MM.1S (cell line): ENCODE data around the gene SHFL.
A peak's percentile ranks its signal among the peaks of the same experiment; 100 is the strongest.

Experiments used
- DNase-seq: peaks from one replicate; pipeline ENCODE4 v3.0.0-alpha.2; 2015
- H2AFZ ChIP-seq: fragments of 300-600 bp; sonication (generic); 2 replicates; pipeline ENCODE4 v1.6.0; 2016; ENCODE audit warnings: antibody characterized with exemption, low read length
- H3F3A ChIP-seq: fragments of 300-600 bp; sonication (generic); 2 replicates; pipeline ENCODE4 v1.6.1; 2016; ENCODE audit warnings: mild to moderate bottlenecking, antibody characterized with exemption, low read length, moderate library complexity, mixed read lengths; ENCODE audit not compliant: insufficient read depth
- H3K27ac ChIP-seq: fragments of 300-600 bp; sonication (generic); 2 replicates; pipeline ENCODE4 v1.5.1; 2016; ENCODE audit warnings: mild to moderate bottlenecking, low read length
- H3K27me3 ChIP-seq: fragments of 300-600 bp; sonication (generic); replicated peaks from 2 replicates; pipeline ENCODE4 v1.6.0; 2016; ENCODE audit warnings: low read length; ENCODE audit not compliant: insufficient read depth
- H3K36me3 ChIP-seq: fragments of 300-600 bp; sonication (generic); replicated peaks from 2 replicates; pipeline ENCODE4 v1.6.1; 2016; ENCODE audit warnings: mild to moderate bottlenecking, low read length, mixed read lengths; ENCODE audit not compliant: insufficient read depth
- H3K4me1 ChIP-seq: fragments of 300-600 bp; sonication (generic); 2 replicates; pipeline ENCODE4 v1.6.1; 2016; ENCODE audit warnings: low read length, mixed read lengths
- H3K4me2 ChIP-seq: fragments of 300-600 bp; sonication (generic); 2 replicates; pipeline ENCODE4 v1.6.0; 2016; ENCODE audit warnings: low read depth, low read length
- H3K4me3 ChIP-seq: fragments of 300-600 bp; sonication (generic); 2 replicates; pipeline ENCODE4 v1.5.1; 2016; ENCODE audit warnings: low read length, mixed read lengths
- H3K79me2 ChIP-seq: fragments of 300-600 bp; sonication (generic); 2 replicates; pipeline ENCODE4 v1.6.1; 2016; ENCODE audit warnings: mixed run types, low read length, mixed read lengths
- H3K9ac ChIP-seq: fragments of 300-600 bp; sonication (generic); 2 replicates; pipeline ENCODE4 v1.6.1; 2016; ENCODE audit warnings: low read length, mixed read lengths
- H3K9me2 ChIP-seq: fragments of 300-600 bp; sonication (generic); replicated peaks from 2 replicates; pipeline ENCODE4 v1.6.1; 2016; ENCODE audit warnings: mild to moderate bottlenecking, low read length, mixed read lengths; ENCODE audit not compliant: insufficient read depth
- H3K9me3 ChIP-seq: fragments of 300-600 bp; sonication (generic); replicated peaks from 2 replicates; pipeline ENCODE4 v1.6.1; 2016; ENCODE audit warnings: mild to moderate bottlenecking, low read length, mixed read lengths; ENCODE audit not compliant: insufficient read depth
- H4K20me1 ChIP-seq: fragments of 300-600 bp; sonication (generic); 2 replicates; pipeline ENCODE4 v1.6.1; 2016; ENCODE audit warnings: mild to moderate bottlenecking, low read length, moderate library complexity, mixed read lengths; ENCODE audit not compliant: insufficient read depth
- EZH2 ChIP-seq: fragments of 300-600 bp; sonication (generic); optimal IDR thresholded peaks from 2 replicates; pipeline ENCODE3; 2017; ENCODE audit warnings: low read depth, mild to moderate bottlenecking, antibody characterized with exemption, low read length, mixed read lengths
- EZH2phosphoT487 ChIP-seq: fragments of 300-600 bp; sonication (generic); IDR thresholded peaks from 2 replicates; pipeline ENCODE4 v1.6.1; 2018; ENCODE audit warnings: antibody characterized with exemption, low read length
- TF ChIP-seq, protein P1 (sequence below): fragments of 300-600 bp; sonication (generic); IDR thresholded peaks from 2 replicates; pipeline ENCODE4 v1.5.1; 2016; ENCODE audit warnings: antibody characterized with exemption, low read length, mixed read lengths

Gene SHFL

DNA sequence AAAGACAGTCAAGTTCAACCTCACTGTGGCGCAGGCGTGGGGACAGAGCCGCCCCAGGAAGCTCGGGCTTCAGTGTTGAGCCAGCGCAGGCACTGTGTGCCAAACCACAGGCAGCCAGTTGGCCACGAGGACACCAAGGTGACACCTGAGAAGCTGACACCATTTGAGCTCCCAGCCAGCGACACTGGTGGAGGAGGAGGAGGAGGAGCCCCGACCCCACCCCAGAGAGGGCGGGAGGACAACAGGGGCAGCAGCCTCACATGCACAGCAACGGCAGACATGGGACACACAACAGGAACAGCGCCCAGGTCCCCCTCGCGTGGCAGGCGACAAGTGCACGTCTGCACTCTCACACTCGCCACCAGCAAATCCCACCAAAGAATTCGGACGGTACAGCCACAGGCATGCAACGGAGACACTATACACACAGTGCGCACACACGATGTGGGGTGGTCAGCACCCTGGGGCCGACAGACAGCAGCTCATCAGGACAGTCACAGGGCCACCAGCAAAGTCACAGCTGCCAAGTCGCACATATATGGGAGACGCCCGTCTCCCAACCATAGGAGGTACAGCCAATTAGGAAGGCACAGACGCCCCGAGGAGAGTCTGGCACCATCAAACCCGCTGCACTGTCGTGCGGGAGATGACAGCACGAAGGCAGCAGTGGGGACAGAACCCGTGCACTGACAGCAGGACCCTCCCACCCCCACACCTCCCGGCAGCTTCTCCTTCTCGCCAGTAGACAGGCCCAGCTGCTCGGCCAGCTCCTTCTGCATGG lies 30.2 kb downstream of the SHFL start:
- Histone ChIP-seq H3K4me1 (peaks cover 21% of the 10 kb centered on the region), H2AFZ (no peak overlapping the region), H3K9ac (no peak overlapping the region), H3F3A (peaks cover 33% of the 10 kb centered on the region), H3K9me3 (no peaks in the 10 kb centered on the region), H3K27ac (no peak overlapping the region), H3K9me2 (no peaks in the 10 kb centered on the region), H4K20me1 (no peaks in the 10 kb centered on the region), H3K27me3 (no peaks in the 10 kb centered on the region), H3K36me3 (0 out of 2 replicates have a peak, but pooled peaks cover 5% of the 10 kb centered on the region), H3K4me2 (no peak overlapping the region), H3K79me2 (peaks cover 30% of the 10 kb centered on the region), H3K4me3 (no peak overlapping the region)
- TF ChIP-seq EZH2, result no peak
- TF ChIP-seq, protein P1, sequence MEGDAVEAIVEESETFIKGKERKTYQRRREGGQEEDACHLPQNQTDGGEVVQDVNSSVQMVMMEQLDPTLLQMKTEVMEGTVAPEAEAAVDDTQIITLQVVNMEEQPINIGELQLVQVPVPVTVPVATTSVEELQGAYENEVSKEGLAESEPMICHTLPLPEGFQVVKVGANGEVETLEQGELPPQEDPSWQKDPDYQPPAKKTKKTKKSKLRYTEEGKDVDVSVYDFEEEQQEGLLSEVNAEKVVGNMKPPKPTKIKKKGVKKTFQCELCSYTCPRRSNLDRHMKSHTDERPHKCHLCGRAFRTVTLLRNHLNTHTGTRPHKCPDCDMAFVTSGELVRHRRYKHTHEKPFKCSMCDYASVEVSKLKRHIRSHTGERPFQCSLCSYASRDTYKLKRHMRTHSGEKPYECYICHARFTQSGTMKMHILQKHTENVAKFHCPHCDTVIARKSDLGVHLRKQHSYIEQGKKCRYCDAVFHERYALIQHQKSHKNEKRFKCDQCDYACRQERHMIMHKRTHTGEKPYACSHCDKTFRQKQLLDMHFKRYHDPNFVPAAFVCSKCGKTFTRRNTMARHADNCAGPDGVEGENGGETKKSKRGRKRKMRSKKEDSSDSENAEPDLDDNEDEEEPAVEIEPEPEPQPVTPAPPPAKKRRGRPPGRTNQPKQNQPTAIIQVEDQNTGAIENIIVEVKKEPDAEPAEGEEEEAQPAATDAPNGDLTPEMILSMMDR, result no peak
- TF ChIP-seq EZH2phosphoT487, result no peak
- DNase-seq, result no peak

DNA sequence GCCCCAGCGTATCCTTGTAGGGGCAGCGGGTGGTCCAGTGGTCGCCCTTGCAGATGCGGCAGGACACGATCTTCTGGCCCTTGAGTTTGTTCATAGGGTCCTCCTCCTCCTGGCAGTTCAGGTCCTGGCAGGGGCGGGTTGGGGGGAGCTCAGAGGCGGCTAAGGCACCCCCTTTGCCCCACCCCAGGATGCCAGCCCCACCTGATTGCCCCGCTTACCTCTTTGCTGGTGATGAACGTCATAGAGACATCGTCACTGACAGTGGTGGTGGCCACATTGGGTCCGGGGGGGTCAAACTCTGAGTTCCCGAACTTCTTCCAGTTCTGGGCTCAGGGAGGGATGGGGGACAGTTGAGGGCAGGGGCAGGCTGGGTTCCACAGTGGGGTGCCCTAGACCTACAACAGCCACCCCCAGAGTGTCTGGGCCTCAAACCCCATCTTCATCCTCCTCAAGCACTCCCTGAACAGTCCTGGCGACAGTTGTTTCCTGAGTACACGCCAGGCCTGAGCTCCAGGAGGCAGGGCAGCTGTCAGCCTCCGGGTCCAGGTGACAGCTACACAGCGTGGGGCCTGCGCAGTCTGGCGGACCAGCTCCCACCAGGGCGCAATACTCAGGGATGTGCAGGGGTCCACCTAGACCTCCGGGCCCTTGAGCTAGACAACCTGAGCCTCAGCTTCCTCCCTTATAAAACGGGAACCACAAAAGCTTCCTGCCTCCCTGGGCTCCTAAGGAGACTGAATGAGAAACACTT lies 30.9 kb downstream of the SHFL start:
- Histone ChIP-seq H3F3A (peaks cover 26% of the 10 kb centered on the region), H4K20me1 (no peaks in the 10 kb centered on the region), H3K36me3 (0 out of 2 replicates have a peak, but pooled peaks cover 5% of the 10 kb centered on the region), H3K27me3 (no peaks in the 10 kb centered on the region), H3K79me2 (peaks cover 30% of the 10 kb centered on the region), H3K27ac (no peak overlapping the region), H3K9me3 (no peaks in the 10 kb centered on the region), H3K9ac (no peak overlapping the region), H2AFZ (no peak overlapping the region), H3K4me1 (peaks cover 14% of the 10 kb centered on the region), H3K4me3 (no peak overlapping the region), H3K9me2 (no peaks in the 10 kb centered on the region), H3K4me2 (no peak overlapping the region)
- TF ChIP-seq, protein P1, result no peak
- no peak for TF ChIP-seq EZH2phosphoT487
- TF ChIP-seq EZH2, result no peak
- no peak for DNase-seq

DNA sequence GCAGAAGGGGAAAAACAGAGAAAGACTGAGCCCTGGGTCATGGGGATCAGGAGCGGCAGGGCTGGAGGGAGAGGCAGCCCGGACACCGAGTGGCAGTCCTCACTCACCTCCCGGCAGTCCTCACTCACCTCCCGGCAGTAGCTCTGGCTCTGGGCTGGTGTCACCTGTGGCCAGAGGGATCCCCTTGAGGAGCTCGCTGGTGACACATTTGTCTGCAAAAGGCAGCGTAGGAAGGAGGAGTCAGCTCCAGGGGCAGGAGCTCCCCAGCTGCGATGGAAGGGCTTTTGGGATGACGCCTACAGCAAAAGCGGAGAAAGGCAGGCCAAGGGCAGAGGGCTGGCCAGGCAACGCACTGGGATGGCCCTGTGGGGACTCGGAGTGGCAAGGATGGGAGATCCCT lies 32.8 kb downstream of the SHFL start:
- Histone ChIP-seq H3K9ac (peak overlapping the region; percentile 92), H3F3A (peaks cover 8% of the 10 kb centered on the region), H3K4me2 (peak overlapping the region; percentile 94), H3K9me2 (no peaks in the 10 kb centered on the region), H3K4me1 (peaks cover 6% of the 10 kb centered on the region; the same call in 1 of the 2 replicates), H3K79me2 (peaks cover 30% of the 10 kb centered on the region), H3K9me3 (no peaks in the 10 kb centered on the region), H3K4me3 (peak overlapping the region; percentile 92), H3K27ac (peak overlapping the region; percentile 50; the same call in 1 of the 2 replicates), H4K20me1 (no peaks in the 10 kb centered on the region), H3K36me3 (0 out of 2 replicates have a peak, but pooled peaks cover 5% of the 10 kb centered on the region), H3K27me3 (no peaks in the 10 kb centered on the region), H2AFZ (no peak overlapping the region)
- no peak for TF ChIP-seq EZH2phosphoT487
- TF ChIP-seq, protein P1, result no peak
- TF ChIP-seq EZH2, result no peak
- no peak for DNase-seq
